Mucosa of stomach (tissue), 1 donor: Measurements from ENCODE around the gene TMEM98.
"Not testable (repeated sequence)": the region's sequence is repeated elsewhere in the genome, so short reads cannot be mapped to it uniquely, and the experiment has no call there.

Experiments
- H3K27me3 ChIP-seq: one replicate; pipeline ENCODE4 v1.7.0; 2013; ENCODE audit warnings: mild to moderate bottlenecking, low read length; ENCODE audit not compliant: control insufficient read depth, insufficient read depth
- H3K36me3 ChIP-seq: one replicate; pipeline ENCODE4 v1.7.0; 2013; ENCODE audit warnings: low read length; ENCODE audit not compliant: control insufficient read depth, insufficient read depth
- H3K4me1 ChIP-seq: one replicate; pipeline ENCODE4 v1.7.0; 2013; ENCODE audit warnings: mild to moderate bottlenecking, low read length; ENCODE audit not compliant: control insufficient read depth, insufficient read depth
- H3K4me3 ChIP-seq: one replicate; pipeline ENCODE4 v1.7.0; 2013; ENCODE audit warnings: low read length
- H3K9ac ChIP-seq: one replicate; pipeline ENCODE4 v1.7.0; 2013; ENCODE audit warnings: mild to moderate bottlenecking, low read length, moderate library complexity
- H3K9me3 ChIP-seq: one replicate; pipeline ENCODE4 v1.7.0; 2013; ENCODE audit warnings: mild to moderate bottlenecking, low read length, moderate library complexity; ENCODE audit not compliant: control insufficient read depth
- donor health status: Pancreatic carcinoma.

Gene TMEM98

GRCh38 chr17:32927724-32928585 is at the start of gene TMEM98:
TMEM98 (plus strand) TSS chr17:32928153; CDS start chr17:32931529, 3,376 bp downstream.
- H3K4me3 ChIP-seq = peak within 1 kb of the TSS; percentile 68
- H3K4me1 ChIP-seq = peaks cover 15% of the 10 kb centered on the region
- H3K27me3 ChIP-seq = no peaks in the 10 kb centered on the region
- peak within 1 kb of the TSS; percentile 67 for H3K9ac ChIP-seq
- H3K9me3 ChIP-seq = no peaks in the 10 kb centered on the region
- H3K36me3 ChIP-seq = no peaks in the 10 kb centered on the region

- Histone ChIP-seq H3K27me3 (no peaks in the 10 kb centered on the region), H3K9ac (no peak overlapping the region), H3K4me1 (peaks cover 10% of the 10 kb centered on the region), H3K36me3 (no peaks in the 10 kb centered on the region), H3K4me3 (no peak overlapping the region), H3K9me3 (no peaks in the 10 kb centered on the region)
These were observed 49.7 kb upstream of the TMEM98 start for GRCh38 chr17:32878211-32878610.

GRCh38 chr17:32879134-32879533 is 48.8 kb upstream of the TMEM98 start:
- Histone ChIP-seq H3K36me3 (no peaks in the 10 kb centered on the region), H3K9me3 (no peaks in the 10 kb centered on the region), H3K27me3 (no peaks in the 10 kb centered on the region), H3K9ac (no peak overlapping the region), H3K4me3 (no peak overlapping the region), H3K4me1 (peaks cover 10% of the 10 kb centered on the region)

- Histone ChIP-seq H3K9ac (no peak overlapping the region), H3K4me1 (peaks cover 10% of the 10 kb centered on the region), H3K4me3 (no peak overlapping the region), H3K27me3 (no peaks in the 10 kb centered on the region), H3K36me3 (no peaks in the 10 kb centered on the region), H3K9me3 (no peaks in the 10 kb centered on the region)
These were observed 47.1 kb upstream of the TMEM98 start for GRCh38 chr17:32880671-32881453.

- no peaks in the 10 kb centered on the region for H3K36me3 ChIP-seq
- H3K9ac ChIP-seq = no peak overlapping the region
- H3K27me3 ChIP-seq = no peaks in the 10 kb centered on the region
- no peak overlapping the region for H3K4me3 ChIP-seq
- H3K9me3 ChIP-seq = no peaks in the 10 kb centered on the region
- H3K4me1 ChIP-seq = peaks cover 7% of the 10 kb centered on the region
These were observed 45.9 kb upstream of the TMEM98 start for GRCh38 chr17:32882029-32882428.

GRCh38 chr17:32882734-32883133 is 45.2 kb upstream of the TMEM98 start:
- H3K9me3 ChIP-seq = no peaks in the 10 kb centered on the region
- no peaks in the 10 kb centered on the region for H3K36me3 ChIP-seq
- no peak overlapping the region for H3K4me3 ChIP-seq
- H3K4me1 ChIP-seq = peaks cover 7% of the 10 kb centered on the region
- no peaks in the 10 kb centered on the region for H3K27me3 ChIP-seq
- H3K9ac ChIP-seq = no peak overlapping the region

- not testable (repeated sequence) for H3K9ac ChIP-seq, H3K4me1 ChIP-seq, H3K27me3 ChIP-seq, H3K36me3 ChIP-seq, H3K4me3 ChIP-seq, H3K9me3 ChIP-seq
These were observed 41.0 kb upstream of the TMEM98 start for GRCh38 chr17:32886951-32887350.

GRCh38 chr17:32887410-32887809 is 40.5 kb upstream of the TMEM98 start:
- H3K27me3 ChIP-seq, H3K4me3 ChIP-seq, H3K9me3 ChIP-seq, H3K4me1 ChIP-seq, H3K36me3 ChIP-seq, H3K9ac ChIP-seq: not testable (repeated sequence)

- no peak overlapping the region for H3K4me3 ChIP-seq
- no peaks in the 10 kb centered on the region for H3K36me3 ChIP-seq
- no peaks in the 10 kb centered on the region for H3K9me3 ChIP-seq
- no peak overlapping the region for H3K9ac ChIP-seq
- H3K27me3 ChIP-seq = no peaks in the 10 kb centered on the region
- H3K4me1 ChIP-seq = peaks cover 3% of the 10 kb centered on the region
These were observed 33.7 kb upstream of the TMEM98 start for GRCh38 chr17:32894245-32894644.

- H3K4me1 ChIP-seq = peaks cover 3% of the 10 kb centered on the region
- H3K9ac ChIP-seq = no peak overlapping the region
- H3K9me3 ChIP-seq = no peaks in the 10 kb centered on the region
- no peak overlapping the region for H3K4me3 ChIP-seq
- H3K27me3 ChIP-seq = no peaks in the 10 kb centered on the region
- no peaks in the 10 kb centered on the region for H3K36me3 ChIP-seq
These were observed 31.2 kb upstream of the TMEM98 start for GRCh38 chr17:32896647-32897258.

- no peaks in the 10 kb centered on the region for H3K36me3 ChIP-seq
- H3K4me3 ChIP-seq = no peak overlapping the region
- no peaks in the 10 kb centered on the region for H3K27me3 ChIP-seq
- H3K4me1 ChIP-seq = peaks cover 3% of the 10 kb centered on the region
- no peak overlapping the region for H3K9ac ChIP-seq
- no peaks in the 10 kb centered on the region for H3K9me3 ChIP-seq
These were observed 28.5 kb upstream of the TMEM98 start for GRCh38 chr17:32899236-32900013.
